Kidney epithelial cell (primary cell): Measurements from ENCODE around the gene DNAAF8. TPM values are rescaled to one million over a fixed set of nuclear protein-coding genes. Genes with fewer than 3 reads are reported as not detected.

ENCODE experiments used
- DNase-seq: peaks from one replicate; pipeline ENCODE4 v3.0.0-alpha.2; 2010; ENCODE audit warnings: low read depth
- H3K27me3 ChIP-seq: 2 replicates; pipeline ENCODE4 v1.6.0; 2011; ENCODE audit warnings: low read length; ENCODE audit not compliant: control insufficient read depth, insufficient read depth
- H3K36me3 ChIP-seq: 2 replicates; pipeline ENCODE4 v1.5.1; 2011; ENCODE audit warnings: low read length; ENCODE audit not compliant: control insufficient read depth, insufficient read depth
- H3K4me3 ChIP-seq: 2 replicates; pipeline ENCODE4 v1.5.1; 2011; ENCODE audit warnings: low read depth, mild to moderate bottlenecking, control low read depth, low read length
- CTCF ChIP-seq: IDR thresholded peaks from 2 replicates; pipeline ENCODE4 v1.5.1; 2011; ENCODE audit warnings: mild to moderate bottlenecking, moderate library complexity, low read length, control low read depth, inconsistent platforms; ENCODE audit not compliant: insufficient read depth, poor library complexity, severe bottlenecking
- total RNA-seq: library from RNA; depleted of rRNA; stranded (reverse); fragments of >200 nt; gene quantifications from 2 replicates; pipeline ENCODE4 v1.2.3, GENCODE V29; 2015

Gene DNAAF8
- total RNA-seq, 1 donor from 2014 or later: 1.8 TPM

GRCh38 chr16:4690946-4691665 is 43.2 kb upstream of the DNAAF8 start:
- TF ChIP-seq CTCF: no peak
- Histone ChIP-seq H3K4me3 (no peak overlapping the region), H3K36me3 (peaks cover 3% of the 10 kb centered on the region), H3K27me3 (no peaks in the 10 kb centered on the region)
- DNase-seq: no peak

DNA sequence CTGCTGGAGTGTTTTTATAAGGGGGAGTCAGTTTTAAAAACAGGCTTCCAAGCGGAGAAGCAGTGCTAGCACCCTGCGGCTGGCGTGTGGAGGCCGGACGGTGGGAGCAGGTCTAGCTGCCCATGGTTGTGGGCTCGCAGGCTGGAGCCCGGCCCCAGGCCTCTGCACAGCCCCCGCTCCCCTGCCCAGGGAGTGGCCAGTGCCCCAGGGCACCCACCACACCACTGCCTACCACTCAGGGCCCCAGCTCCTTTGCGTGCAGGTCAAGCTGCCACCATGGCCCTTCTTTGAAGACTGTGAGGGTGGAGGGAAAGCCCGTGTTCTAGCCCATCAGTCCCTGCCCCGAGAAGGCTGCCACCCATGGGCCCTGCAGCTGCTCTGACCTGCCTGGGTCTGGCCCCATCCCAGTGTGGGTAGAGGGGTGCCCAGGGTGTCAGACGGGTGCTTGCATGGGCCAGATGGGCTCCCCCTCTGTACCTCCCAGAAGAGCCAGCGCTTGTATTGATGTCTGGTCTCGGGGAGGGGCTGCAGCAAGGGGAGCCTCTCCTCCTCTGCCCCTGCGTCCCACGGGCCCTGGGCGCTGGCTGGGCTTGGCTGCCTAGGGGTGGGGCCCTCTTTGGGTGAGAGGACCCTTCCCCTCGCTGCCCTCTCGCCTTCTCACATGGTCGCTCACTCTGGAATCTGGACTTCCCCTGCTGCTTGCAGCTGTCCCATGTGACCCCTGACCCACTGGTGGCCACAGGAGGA is 42.5 kb upstream of the DNAAF8 start:
- Histone ChIP-seq H3K36me3 (peaks cover 1% of the 10 kb centered on the region), H3K27me3 (no peaks in the 10 kb centered on the region), H3K4me3 (no peak overlapping the region)
- no peak for TF ChIP-seq CTCF
- no peak for DNase-seq

DNA sequence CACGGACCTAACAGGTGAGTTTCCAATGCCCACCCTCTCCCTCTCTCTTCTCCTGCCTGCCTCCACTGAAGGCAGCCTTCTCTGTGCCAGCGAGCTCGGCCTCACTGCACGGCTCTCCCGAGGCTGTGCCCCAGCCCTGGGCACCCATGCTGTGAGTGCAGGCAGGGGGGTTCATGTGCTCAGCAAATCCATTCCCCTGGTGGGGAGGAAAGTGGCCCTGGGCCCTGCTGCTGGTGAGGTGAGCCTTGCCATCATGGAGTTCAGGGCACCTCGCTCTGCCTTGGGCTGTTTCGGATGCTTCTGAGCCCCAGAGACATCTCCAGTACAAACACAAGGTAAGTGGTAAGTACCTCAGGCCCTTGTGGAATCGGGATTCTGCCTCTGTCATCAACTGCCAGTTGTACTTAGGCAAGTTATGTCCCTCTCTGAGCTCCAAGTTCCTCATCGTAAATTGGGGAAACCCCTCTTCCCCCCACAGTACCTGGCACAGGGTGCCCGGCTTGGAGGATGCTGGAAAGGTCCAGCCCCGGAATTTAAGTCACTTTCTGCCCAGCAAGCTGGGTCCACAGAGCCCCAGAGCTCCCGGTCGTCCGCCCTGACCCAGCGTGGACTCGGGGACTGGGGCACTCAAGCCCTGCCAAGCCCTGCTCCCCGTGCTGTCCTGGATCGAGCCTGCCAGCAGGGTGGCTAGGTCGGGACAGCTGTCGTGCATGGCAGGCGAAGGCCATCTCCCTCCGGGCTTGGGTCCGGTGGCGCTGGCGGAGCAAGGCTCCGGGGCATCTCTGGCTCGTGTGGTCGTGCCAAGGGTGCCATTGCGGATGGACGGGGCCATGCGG is 41.7 kb upstream of the DNAAF8 start:
- no peak for TF ChIP-seq CTCF
- no peak for DNase-seq
- peak overlapping the region; percentile 43 for H3K4me3 ChIP-seq
- no peaks in the 10 kb centered on the region for H3K27me3 ChIP-seq
- peaks cover 1% of the 10 kb centered on the region for H3K36me3 ChIP-seq

GRCh38 chr16:4693296-4693955 is 40.9 kb upstream of the DNAAF8 start, which contains the start of gene NUDT16L1:
Gene NUDT16L1, plus strand, starts transcription at chr16:4693562. Its CDS starts 165 bp downstream, at chr16:4693727.
- no peak for TF ChIP-seq CTCF
- DNase-seq: peak; percentile 70
- Histone ChIP-seq H3K27me3 (no peaks in the 10 kb centered on the region), H3K36me3 (peaks cover 1% of the 10 kb centered on the region), H3K4me3 (peak within 1 kb of the TSS; percentile 96)

DNA sequence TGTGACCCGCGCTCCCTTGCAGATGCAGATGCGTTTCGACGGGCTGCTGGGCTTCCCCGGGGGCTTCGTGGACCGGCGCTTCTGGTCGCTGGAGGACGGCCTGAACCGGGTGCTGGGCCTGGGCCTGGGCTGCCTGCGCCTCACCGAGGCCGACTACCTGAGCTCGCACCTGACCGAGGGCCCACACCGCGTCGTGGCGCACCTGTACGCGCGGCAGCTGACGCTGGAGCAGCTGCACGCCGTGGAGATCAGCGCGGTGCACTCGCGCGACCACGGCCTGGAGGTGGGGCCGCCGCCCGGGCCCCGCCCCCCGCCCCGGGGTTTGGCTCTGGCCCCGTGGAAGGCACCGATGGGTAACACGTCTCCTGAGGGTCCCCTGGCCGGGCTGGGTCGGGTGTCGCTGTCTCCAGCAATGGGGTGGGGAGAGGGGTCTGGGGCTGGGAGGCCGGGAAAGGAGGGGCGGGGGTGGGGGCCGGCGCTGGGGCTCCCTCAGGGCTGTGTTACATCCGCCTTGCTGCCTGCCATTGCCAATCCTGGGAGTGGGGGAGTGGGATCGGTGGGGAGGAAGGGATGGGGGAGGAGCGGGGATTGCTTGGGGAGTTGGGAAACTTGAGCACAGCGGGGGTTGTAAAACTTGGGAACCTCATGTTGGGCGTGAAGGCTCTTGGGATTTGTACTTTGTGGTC is 40.2 kb upstream of the DNAAF8 start:
- DNase-seq: no peak
- TF ChIP-seq CTCF: no peak
- Histone ChIP-seq H3K4me3 (peak overlapping the region; percentile 96), H3K27me3 (no peaks in the 10 kb centered on the region), H3K36me3 (peaks cover 1% of the 10 kb centered on the region)
